Measurements from ENCODE around the gene ZBTB7B.

Gene ZBTB7B

GRCh38 chr1:155005076-155006011 is 2.7 kb downstream of the ZBTB7B start:
- no peak for DNase-seq

- peak; percentile 42 for DNase-seq
These were observed 4.0 kb downstream of the ZBTB7B start for GRCh38 chr1:155006601-155007101.

GRCh38 chr1:155007251-155007828 is 4.7 kb downstream of the ZBTB7B start:
- DNase-seq: no peak

DNA sequence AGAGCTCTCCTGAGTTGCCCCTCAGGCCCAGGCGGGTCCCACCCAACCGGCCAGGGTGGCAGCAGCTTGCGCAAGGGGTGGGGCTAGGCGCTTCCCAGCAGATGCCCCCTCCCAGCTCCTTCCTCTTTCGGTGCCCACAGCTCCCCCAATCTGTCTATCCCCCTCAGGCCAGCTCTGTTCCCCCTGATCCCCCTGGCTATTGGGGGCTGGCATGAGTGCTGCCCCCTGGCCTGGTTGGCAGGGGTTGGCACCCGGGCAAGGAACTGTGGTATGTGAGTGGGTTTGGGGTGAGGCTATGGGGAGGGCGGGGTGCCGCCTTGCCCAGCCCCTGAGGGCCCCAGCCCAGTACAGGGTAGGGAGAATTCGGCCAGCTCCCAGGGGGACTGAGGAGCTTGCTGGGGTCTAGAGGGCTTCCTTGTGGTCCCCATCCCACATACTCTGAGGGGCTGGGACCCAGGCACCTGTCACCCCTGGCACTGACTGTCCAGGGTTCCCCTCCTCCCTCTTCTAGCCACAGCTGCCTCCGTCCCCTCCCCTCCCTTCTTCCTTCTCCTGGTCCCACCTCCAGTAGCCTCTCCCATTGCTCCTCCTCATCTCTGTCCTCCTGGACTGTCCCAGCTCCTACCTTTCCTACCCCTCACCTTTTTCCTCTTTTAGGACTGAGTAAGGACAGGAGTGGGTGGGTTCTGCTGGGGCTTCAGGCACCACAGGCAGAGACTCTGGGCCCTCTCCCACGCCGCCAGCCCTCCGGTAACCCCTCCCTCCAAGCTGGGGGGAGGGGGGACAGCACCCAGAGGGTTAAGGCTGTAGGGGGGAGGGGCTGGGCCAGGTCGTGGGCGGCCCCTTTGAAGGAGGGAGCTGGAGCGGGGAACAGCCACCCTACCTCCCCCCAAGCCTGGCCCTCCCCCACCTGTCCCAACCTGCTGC is 5.7 kb downstream of the ZBTB7B start:
- DNase-seq: no peak

DNA sequence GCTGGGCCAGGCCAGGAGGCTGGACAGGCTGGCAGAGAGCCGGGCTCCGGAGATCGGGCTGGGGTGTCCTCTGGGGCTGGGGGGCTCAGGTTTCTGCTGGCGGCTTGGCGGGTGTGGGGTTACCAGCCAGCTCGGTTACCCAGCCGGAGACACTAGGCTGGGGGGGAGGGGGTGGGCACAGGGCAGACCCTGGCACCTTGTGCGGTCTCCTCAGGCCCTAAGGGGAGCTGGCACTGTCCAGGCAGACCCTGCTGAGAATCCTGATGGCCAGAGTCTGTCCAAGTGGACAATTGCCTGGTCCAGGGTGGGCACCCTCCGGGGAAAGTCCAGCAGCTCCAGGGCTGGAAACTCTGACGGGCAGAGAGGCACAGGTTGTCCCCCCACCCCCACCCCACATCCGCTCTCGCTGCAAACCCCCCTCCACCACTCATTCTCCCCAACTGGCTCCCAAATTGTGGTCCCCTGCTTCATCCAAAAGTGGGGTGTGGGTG is 6.7 kb downstream of the ZBTB7B start:
- DNase-seq: no peak

- DNase-seq: no peak
These were observed 7.1 kb downstream of the ZBTB7B start for GRCh38 chr1:155009742-155010141.

- no peak for DNase-seq
These were observed 7.8 kb downstream of the ZBTB7B start for GRCh38 chr1:155010211-155010918.

DNA sequence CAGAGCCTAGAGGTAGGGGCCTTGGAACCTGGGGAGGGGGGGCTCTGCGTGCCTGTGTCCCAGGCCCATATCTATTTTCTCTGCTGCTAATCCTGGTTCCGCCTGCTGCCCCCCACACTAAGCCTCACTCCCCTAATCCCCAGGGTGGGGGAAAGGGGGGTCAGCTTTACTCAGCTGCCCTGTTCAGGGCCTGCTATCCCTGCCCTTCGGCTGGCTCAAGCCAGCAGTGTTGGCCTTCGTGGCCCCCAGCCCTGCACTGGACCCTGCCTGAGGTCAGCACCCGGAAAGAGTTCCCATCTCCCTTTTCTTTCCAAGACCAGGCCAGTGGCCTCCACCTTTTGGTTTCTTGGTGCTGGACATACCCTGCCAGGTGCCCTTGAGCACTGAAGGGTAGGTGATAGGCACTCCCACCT is 8.4 kb downstream of the ZBTB7B start:
- DNase-seq: no peak

- DNase-seq: no peak
These were observed 8.9 kb downstream of the ZBTB7B start for GRCh38 chr1:155011437-155012025.

- peak; percentile 94 for DNase-seq
These were observed 9.5 kb downstream of the ZBTB7B start for GRCh38 chr1:155012026-155012546.

GRCh38 chr1:155012776-155013602 is 10.4 kb downstream of the ZBTB7B start:
- no peak for DNase-seq

GRCh38 chr1:155013632-155014031 is 11.0 kb downstream of the ZBTB7B start:
- no peak for DNase-seq

- no peak for DNase-seq
These were observed 12.3 kb downstream of the ZBTB7B start for GRCh38 chr1:155014709-155015508.

- DNase-seq: no peak
These were observed 13.1 kb downstream of the ZBTB7B start for GRCh38 chr1:155015527-155016230.

DNA sequence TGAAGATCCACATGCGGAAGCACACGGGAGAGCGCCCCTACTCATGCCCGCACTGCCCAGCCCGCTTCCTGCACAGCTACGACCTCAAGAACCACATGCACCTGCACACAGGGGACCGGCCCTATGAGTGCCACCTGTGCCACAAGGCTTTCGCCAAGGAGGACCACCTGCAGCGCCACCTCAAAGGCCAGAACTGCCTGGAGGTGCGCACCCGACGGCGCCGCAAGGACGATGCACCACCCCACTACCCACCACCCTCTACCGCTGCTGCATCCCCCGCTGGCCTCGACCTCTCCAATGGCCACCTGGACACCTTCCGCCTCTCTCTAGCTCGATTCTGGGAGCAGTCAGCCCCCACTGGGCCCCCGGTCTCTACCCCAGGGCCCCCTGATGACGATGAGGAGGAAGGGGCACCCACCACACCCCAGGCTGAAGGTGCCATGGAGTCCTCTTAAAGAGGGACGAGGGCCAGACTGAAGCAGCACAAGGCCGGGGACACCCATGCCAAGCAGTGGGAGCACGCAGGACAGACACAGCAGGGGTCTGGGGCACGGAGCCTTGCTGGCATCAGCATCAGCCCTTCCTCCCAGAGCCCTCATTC is 13.7 kb downstream of the ZBTB7B start:
- DNase-seq: no peak

- DNase-seq: peak; percentile 89
These were observed 14.7 kb downstream of the ZBTB7B start for GRCh38 chr1:155017041-155017945.

- no peak for DNase-seq
These were observed 15.3 kb downstream of the ZBTB7B start for GRCh38 chr1:155017946-155018316.

Data from NCI-H2171 treated with DMSO at 0.1 percent for 48 hours (cell line).